ENCODE measurements around the gene MCF2L.

Gene MCF2L

GRCh38 chr13:112974671-112975070, 5.7 kb downstream of the MCF2L start:
- no peak overlapping the region for H3K4me3 ChIP-seq (ENCODE audit: low read depth, low read length)
- DNase-seq (ENCODE audit: low read depth, low spot score), result no peak
- TF ChIP-seq, protein P1, sequence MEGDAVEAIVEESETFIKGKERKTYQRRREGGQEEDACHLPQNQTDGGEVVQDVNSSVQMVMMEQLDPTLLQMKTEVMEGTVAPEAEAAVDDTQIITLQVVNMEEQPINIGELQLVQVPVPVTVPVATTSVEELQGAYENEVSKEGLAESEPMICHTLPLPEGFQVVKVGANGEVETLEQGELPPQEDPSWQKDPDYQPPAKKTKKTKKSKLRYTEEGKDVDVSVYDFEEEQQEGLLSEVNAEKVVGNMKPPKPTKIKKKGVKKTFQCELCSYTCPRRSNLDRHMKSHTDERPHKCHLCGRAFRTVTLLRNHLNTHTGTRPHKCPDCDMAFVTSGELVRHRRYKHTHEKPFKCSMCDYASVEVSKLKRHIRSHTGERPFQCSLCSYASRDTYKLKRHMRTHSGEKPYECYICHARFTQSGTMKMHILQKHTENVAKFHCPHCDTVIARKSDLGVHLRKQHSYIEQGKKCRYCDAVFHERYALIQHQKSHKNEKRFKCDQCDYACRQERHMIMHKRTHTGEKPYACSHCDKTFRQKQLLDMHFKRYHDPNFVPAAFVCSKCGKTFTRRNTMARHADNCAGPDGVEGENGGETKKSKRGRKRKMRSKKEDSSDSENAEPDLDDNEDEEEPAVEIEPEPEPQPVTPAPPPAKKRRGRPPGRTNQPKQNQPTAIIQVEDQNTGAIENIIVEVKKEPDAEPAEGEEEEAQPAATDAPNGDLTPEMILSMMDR (IDR thresholded peaks at IDR 0.05; ENCODE audit: insufficient read depth, low read length, missing control alignments), result no peak
- CTCF ChIA-PET, result interaction anchor here (0.8 kb wide), 1 partner anchor 32 kb away, joined by 3 read pairs; no protein-coding TSS in a partner anchor
- POLR2A ChIA-PET, result no interaction called here

GRCh38 chr13:112975401-112975939, 6.5 kb downstream of the MCF2L start:
- H3K4me3 ChIP-seq (ENCODE audit: low read depth, low read length), result no peak overlapping the region
- DNase-seq (ENCODE audit: low read depth, low spot score), result no peak
- TF ChIP-seq, protein P1 (IDR thresholded peaks at IDR 0.05; ENCODE audit: insufficient read depth, low read length, missing control alignments), result no peak
- ChIA-PET POLR2A (no interaction called here), CTCF (no interaction called here)

GRCh38 chr13:112976526-112976925, 7.5 kb downstream of the MCF2L start:
- DNase-seq (ENCODE audit: low read depth, low spot score), result no peak
- ChIA-PET CTCF (no interaction called here), POLR2A (no interaction called here)
- no peak overlapping the region for H3K4me3 ChIP-seq (ENCODE audit: low read depth, low read length)
- TF ChIP-seq, protein P1 (IDR thresholded peaks at IDR 0.05; ENCODE audit: insufficient read depth, low read length, missing control alignments), result no peak

DNA sequence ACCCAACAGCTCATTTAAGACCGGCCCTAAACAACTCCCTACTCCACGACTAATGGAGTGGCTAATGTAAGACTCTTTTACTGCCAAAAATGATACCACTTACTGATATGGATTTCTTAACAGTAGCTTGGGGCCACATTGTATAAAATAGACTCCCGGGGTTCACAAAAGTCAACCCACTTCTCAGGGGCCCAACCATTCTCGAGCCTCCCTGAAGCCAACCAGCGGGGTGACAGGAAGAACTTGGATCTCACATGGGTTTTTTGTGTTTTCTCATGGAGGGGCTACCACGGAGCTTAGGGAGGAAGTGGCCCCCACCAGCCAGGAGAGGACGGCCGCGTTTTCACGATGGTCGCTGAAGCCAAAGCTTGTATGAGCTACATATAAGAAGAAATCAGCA, 8.1 kb downstream of the MCF2L start:
- H3K4me3 ChIP-seq (ENCODE audit: low read depth, low read length), result no peak overlapping the region
- DNase-seq (ENCODE audit: low read depth, low spot score), result no peak
- CTCF ChIA-PET, result no interaction called here
- TF ChIP-seq, protein P1 (IDR thresholded peaks at IDR 0.05; ENCODE audit: insufficient read depth, low read length, missing control alignments), result no peak
- POLR2A ChIA-PET, result no interaction called here

GRCh38 chr13:112977525-112977924, 8.5 kb downstream of the MCF2L start:
- no peak overlapping the region for H3K4me3 ChIP-seq (ENCODE audit: low read depth, low read length)
- ChIA-PET POLR2A (no interaction called here), CTCF (no interaction called here)
- DNase-seq (ENCODE audit: low read depth, low spot score), result no peak
- TF ChIP-seq, protein P1 (IDR thresholded peaks at IDR 0.05; ENCODE audit: insufficient read depth, low read length, missing control alignments), result no peak

DNA sequence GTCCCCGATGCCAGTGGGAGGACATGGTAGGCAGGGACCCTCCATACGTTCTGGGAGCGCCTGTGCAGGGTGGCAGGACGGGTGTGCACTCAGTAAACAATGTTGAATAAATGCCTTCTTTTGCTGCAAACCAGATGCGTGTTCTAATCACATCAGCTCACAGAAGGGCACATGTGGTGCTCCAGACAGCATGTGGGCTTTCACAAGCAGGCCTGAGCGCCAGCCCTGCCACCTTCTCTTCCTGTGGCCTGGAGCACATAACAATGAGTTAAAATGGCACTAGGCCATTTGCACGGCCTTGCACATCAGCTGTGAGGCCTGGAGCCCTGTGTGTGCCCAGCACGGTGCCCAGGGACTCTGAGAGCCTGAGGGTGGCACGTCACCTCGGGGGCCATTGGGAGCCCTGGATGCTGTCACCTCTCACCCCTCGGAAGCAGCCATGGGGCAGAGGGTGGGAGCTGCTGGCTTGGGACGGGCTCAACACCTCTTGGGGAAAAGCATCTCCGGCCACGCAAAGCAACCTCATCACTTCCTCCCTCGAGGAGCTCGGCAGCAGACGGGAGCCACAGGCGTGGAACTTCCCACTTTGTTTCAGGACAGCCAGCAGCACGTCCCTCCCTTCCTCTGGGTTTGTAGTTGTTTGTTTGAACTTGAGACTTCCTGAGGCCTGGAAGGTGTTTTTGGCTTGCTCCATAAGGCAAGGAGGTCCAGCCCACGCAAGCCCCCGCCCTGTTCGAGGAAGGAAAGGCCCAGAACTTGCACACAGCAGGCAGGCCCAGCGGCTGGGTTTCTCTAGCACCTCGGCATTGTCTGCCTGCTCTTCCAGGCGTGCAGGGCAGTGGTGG, 9.8 kb downstream of the MCF2L start:
- H3K4me3 ChIP-seq (ENCODE audit: low read depth, low read length), result no peak overlapping the region
- POLR2A ChIA-PET, result no interaction called here
- CTCF ChIA-PET, result no interaction called here
- no peak for DNase-seq (ENCODE audit: low read depth, low spot score)
- TF ChIP-seq, protein P1 (IDR thresholded peaks at IDR 0.05; ENCODE audit: insufficient read depth, low read length, missing control alignments), result no peak
